IPS-18c (cell line): Measurements from ENCODE around the gene CTXN1.
"Not testable (repeated sequence)": the region's sequence is repeated elsewhere in the genome, so short reads cannot be mapped to it uniquely, and the experiment has no call there.

Experiments used
- H3K4me3 ChIP-seq: 2 replicates; pipeline ENCODE4 v1.7.0; 2013; ENCODE audit warnings: low read depth, mild to moderate bottlenecking, low read length, moderate library complexity; ENCODE audit not compliant: insufficient read depth
- H3K9me3 ChIP-seq: one replicate; pipeline ENCODE4 v1.6.1; 2013; ENCODE audit warnings: mild to moderate bottlenecking, low read length, moderate library complexity; ENCODE audit not compliant: control insufficient read depth, insufficient read depth

CTXN1 gene

GRCh38 chr19:7930765-7931164 is 4.8 kb upstream of the CTXN1 start:
- Histone ChIP-seq H3K4me3 (no peak overlapping the region), H3K9me3 (no peaks in the 10 kb centered on the region)

GRCh38 chr19:7930030-7930429 is 4.1 kb upstream of the CTXN1 start:
- H3K9me3 ChIP-seq, H3K4me3 ChIP-seq: not testable (repeated sequence)

- no peaks in the 10 kb centered on the region for H3K9me3 ChIP-seq
- H3K4me3 ChIP-seq = no peak overlapping the region
Measured at GRCh38 chr19:7928741-7929701, 3.1 kb upstream of the CTXN1 start.

- Histone ChIP-seq H3K4me3 (no peak overlapping the region), H3K9me3 (no peaks in the 10 kb centered on the region)
Measured at GRCh38 chr19:7928334-7928706, 2.4 kb upstream of the CTXN1 start.

GRCh38 chr19:7927605-7928333 is 1.8 kb upstream of the CTXN1 start:
- Histone ChIP-seq H3K4me3 (no peak overlapping the region; the same call in 1 of the 2 replicates), H3K9me3 (no peaks in the 10 kb centered on the region)

GRCh38 chr19:7926727-7927604 is 1.0 kb upstream of the CTXN1 start:
- Histone ChIP-seq H3K9me3 (no peaks in the 10 kb centered on the region), H3K4me3 (no peak overlapping the region)

GRCh38 chr19:7925171-7925851 is 624 bp downstream of the CTXN1 start:
- Histone ChIP-seq H3K9me3 (no peaks in the 10 kb centered on the region), H3K4me3 (peak overlapping the region; percentile 62)

- H3K9me3 ChIP-seq = no peaks in the 10 kb centered on the region
- peak overlapping the region; percentile 62; the same call in 1 of the 2 replicates for H3K4me3 ChIP-seq
Measured at GRCh38 chr19:7924651-7925170, 1.2 kb downstream of the CTXN1 start.

- Histone ChIP-seq H3K9me3 (no peaks in the 10 kb centered on the region), H3K4me3 (no peak overlapping the region)
Measured at GRCh38 chr19:7924241-7924640, 1.7 kb downstream of the CTXN1 start.

- no peaks in the 10 kb centered on the region for H3K9me3 ChIP-seq
- no peak overlapping the region for H3K4me3 ChIP-seq
Measured at GRCh38 chr19:7923295-7924191, 2.4 kb downstream of the CTXN1 start.

- Histone ChIP-seq H3K9me3 (no peaks in the 10 kb centered on the region), H3K4me3 (no peak overlapping the region)
Measured at GRCh38 chr19:7922836-7923195, 3.1 kb downstream of the CTXN1 start.

- H3K9me3 ChIP-seq = no peaks in the 10 kb centered on the region
Measured at GRCh38 chr19:7921967-7922835, 3.7 kb downstream of the CTXN1 start.

GRCh38 chr19:7921302-7921966 is 4.5 kb downstream of the CTXN1 start:
- H3K4me3 ChIP-seq = peak overlapping the region; percentile 56
- H3K9me3 ChIP-seq = no peaks in the 10 kb centered on the region

More at GRCh38 chr19:7921967-7922835, 3.7 kb downstream of the CTXN1 start:
- H3K4me3 ChIP-seq = peak overlapping the region; percentile 56; the same call in 1 of the 2 replicates

- peak overlapping the region; percentile 96 for H3K4me3 ChIP-seq
Measured at GRCh38 chr19:7920519-7921301, 5.2 kb downstream of the CTXN1 start.

More at GRCh38 chr19:7920519-7921301, 5.2 kb downstream of the CTXN1 start:
- no peaks in the 10 kb centered on the region for H3K9me3 ChIP-seq
